ENCODE results near the gene ARHGAP10. TPM values are rescaled to one million over a fixed set of nuclear protein-coding genes. Genes with fewer than 3 reads are reported as not detected.

Gene ARHGAP10
- polyA plus RNA-seq, 1 donor, result 11.0 TPM

DNA sequence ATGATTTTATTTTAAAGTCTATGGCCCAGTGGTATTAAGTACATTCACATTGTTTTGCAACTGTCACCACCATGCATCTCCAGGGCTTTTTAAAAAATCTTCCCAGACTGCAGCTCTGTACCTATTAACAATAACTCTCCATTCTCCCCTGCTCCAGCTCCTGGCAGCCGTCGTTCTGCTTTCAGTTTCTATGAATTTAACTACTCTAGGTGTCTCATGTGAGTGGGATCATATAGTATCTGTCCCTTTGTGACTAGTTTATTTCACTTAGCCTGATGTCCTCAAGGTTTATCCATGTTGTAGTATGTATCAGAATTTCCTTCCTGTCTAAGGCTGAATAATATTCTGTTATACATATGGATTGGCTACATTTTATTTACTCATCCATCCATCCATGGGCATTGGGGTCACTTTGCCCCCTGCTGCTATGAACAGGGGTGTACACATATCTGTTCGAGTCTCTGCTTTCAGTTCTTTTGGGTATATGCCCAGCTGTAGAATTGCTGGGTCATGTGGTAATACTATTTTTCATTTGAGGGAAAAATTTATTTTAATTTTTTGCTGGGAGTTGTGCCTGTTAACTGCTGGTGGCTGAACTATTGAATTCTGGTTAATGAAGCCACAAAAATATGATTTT, 131.3 kb downstream of the ARHGAP10 start:
- DNase-seq, result no peak
- no CpG with 5 or more reads among the region's 3 CpGs for WGBS (ENCODE audit: insufficient coverage, low lambda C conversion rate)
- peaks cover 5% of the 10 kb centered on the region for H3K9me3 ChIP-seq (ENCODE audit: control insufficient read depth, low read depth, low read length)
- peaks cover 22% of the 10 kb centered on the region for H3K36me3 ChIP-seq (ENCODE audit: control insufficient read depth, insufficient read depth, low read length)
- H3K27me3 ChIP-seq (ENCODE audit: control insufficient read depth, insufficient read depth, low read length), result no peaks in the 10 kb centered on the region
- H3K27ac ChIP-seq (ENCODE audit: low read length), result no peak overlapping the region
- H3K4me1 ChIP-seq (ENCODE audit: control insufficient read depth, insufficient read depth, low read length), result no peaks in the 10 kb centered on the region
- H3K4me3 ChIP-seq (ENCODE audit: low read length), result no peak overlapping the region

DNA sequence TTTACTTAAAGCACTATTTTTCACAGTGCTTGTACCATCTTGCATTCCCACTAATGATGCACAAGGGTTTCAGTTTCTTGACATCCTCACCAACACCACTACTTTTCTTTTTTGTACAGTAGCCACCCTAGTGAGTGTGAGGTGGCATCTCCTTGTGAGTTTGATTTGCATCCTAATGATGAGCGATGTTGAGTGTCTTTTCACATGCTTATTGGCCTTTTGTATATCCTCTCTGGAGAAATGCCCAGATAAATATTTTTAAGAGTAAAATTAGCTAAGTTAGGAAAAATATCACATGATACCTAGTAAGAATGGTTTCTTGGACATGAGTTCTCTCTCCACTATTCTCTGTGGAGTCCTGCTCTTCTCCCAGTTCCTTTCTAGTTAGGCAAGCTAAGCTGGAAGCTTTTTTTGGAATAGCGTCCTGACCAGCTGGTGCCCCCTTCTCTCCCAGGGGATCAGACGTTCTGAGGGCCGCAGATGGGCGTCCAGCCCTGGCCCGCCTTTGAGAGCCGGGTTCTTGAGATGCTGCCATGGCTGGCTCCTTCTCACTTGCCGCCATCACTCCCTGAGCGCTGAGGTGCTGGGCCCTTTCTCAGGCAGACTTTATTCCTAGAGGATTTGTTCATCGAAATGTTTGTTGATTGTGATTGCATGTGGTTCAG, 132.1 kb downstream of the ARHGAP10 start:
- no peak for DNase-seq
- no CpG with 5 or more reads among the region's 10 CpGs for WGBS (ENCODE audit: insufficient coverage, low lambda C conversion rate)
- Histone ChIP-seq H3K4me1 (ENCODE audit: control insufficient read depth, insufficient read depth, low read length) (no peaks in the 10 kb centered on the region), H3K36me3 (ENCODE audit: control insufficient read depth, insufficient read depth, low read length) (peaks cover 21% of the 10 kb centered on the region), H3K9me3 (ENCODE audit: control insufficient read depth, low read depth, low read length) (peaks cover 5% of the 10 kb centered on the region), H3K4me3 (ENCODE audit: low read length) (no peak overlapping the region), H3K27ac (ENCODE audit: low read length) (no peak overlapping the region), H3K27me3 (ENCODE audit: control insufficient read depth, insufficient read depth, low read length) (no peaks in the 10 kb centered on the region)

DNA sequence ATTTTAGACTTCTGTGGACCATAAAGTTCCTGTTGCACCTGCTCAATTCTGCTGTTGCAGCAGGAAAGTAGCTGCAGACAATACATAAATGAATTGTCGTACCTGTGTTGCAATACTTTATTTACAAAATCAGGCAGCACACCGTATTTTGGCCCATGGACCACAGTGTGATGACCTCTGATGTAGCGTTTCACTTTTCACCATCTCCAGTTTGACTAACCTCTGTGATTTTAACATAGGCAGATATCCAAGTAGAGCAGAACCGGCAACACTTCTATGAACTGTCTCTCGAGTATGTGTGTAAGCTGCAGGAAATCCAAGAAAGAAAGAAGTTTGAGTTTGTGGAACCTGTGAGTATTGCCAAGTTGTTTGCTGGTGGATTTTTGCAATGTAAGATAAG, 132.7 kb downstream of the ARHGAP10 start:
- no peak overlapping the region for H3K27ac ChIP-seq (ENCODE audit: low read length)
- no peak for DNase-seq
- H3K27me3 ChIP-seq (ENCODE audit: control insufficient read depth, insufficient read depth, low read length), result no peaks in the 10 kb centered on the region
- H3K4me1 ChIP-seq (ENCODE audit: control insufficient read depth, insufficient read depth, low read length), result no peaks in the 10 kb centered on the region
- no peak overlapping the region for H3K4me3 ChIP-seq (ENCODE audit: low read length)
- 63% methylated on average over 4 of the region's 5 CpGs for WGBS (ENCODE audit: insufficient coverage, low lambda C conversion rate)
- peaks cover 5% of the 10 kb centered on the region for H3K9me3 ChIP-seq (ENCODE audit: control insufficient read depth, low read depth, low read length)
- peaks cover 21% of the 10 kb centered on the region for H3K36me3 ChIP-seq (ENCODE audit: control insufficient read depth, insufficient read depth, low read length)

DNA sequence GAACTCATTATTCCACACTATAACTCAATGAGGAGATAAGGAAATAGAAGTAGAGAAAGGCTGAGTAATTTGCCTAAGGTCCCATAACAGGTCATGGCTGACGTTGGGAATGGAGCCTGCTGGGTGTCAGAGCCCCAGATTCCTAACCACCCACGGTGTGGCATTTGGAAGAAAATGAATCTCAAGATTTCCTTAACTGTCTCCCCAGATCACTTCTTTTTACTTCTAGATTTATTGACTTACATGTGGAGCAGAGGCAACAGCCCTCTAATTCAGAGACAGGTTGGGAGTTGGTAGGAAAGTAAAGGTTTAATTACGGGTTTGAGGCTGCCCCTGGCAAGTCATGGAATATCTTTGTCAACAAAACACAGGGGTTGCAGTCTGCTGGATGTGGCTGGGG, 134.0 kb downstream of the ARHGAP10 start:
- no peak overlapping the region for H3K27ac ChIP-seq (ENCODE audit: low read length)
- H3K36me3 ChIP-seq (ENCODE audit: control insufficient read depth, insufficient read depth, low read length), result peaks cover 20% of the 10 kb centered on the region
- WGBS (ENCODE audit: insufficient coverage, low lambda C conversion rate), result no CpG with 5 or more reads among the region's 3 CpGs
- no peak overlapping the region for H3K4me3 ChIP-seq (ENCODE audit: low read length)
- no peak for DNase-seq
- no peaks in the 10 kb centered on the region for H3K4me1 ChIP-seq (ENCODE audit: control insufficient read depth, insufficient read depth, low read length)
- peaks cover 4% of the 10 kb centered on the region for H3K9me3 ChIP-seq (ENCODE audit: control insufficient read depth, low read depth, low read length)
- H3K27me3 ChIP-seq (ENCODE audit: control insufficient read depth, insufficient read depth, low read length), result no peaks in the 10 kb centered on the region

DNA sequence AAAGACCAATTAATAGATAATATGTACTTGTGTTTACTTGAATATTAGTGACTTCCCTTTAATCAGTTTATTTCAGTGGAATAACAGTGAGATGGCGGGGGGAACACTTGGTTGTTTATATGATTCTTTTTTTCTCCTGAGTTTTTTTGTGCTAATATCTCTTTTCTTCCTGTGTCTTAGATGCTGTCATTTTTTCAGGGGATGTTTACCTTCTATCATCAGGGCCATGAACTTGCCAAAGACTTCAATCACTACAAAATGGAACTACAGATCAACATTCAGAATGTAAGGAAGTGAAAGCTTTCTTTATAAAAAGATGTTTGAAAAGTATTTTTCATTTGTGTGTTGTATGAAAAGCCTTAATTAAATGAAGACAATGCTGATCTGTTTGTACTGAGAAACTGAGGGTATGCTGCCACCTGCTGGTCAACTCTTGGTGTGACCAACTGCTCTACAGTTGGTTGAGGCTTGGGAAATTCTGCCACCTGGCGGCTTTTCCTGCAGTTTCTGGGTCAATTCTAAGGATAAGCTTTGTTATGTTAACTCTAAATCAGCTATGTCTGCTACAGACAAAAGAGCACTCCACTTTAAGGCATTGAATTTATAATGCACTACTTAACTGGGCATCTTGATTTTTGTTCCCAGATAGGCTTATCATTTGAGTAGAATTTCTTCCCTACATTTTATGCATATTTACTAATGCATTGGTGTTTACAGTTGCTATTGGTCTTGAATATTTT, 134.8 kb downstream of the ARHGAP10 start:
- peak; percentile 60 to 87 for DNase-seq
- no peaks in the 10 kb centered on the region for H3K9me3 ChIP-seq (ENCODE audit: control insufficient read depth, low read depth, low read length)
- peaks cover 12% of the 10 kb centered on the region for H3K36me3 ChIP-seq (ENCODE audit: control insufficient read depth, insufficient read depth, low read length)
- H3K27me3 ChIP-seq (ENCODE audit: control insufficient read depth, insufficient read depth, low read length), result no peaks in the 10 kb centered on the region
- WGBS (ENCODE audit: insufficient coverage, low lambda C conversion rate), result 100% methylated on average over 1 of the region's 2 CpGs
- H3K4me3 ChIP-seq (ENCODE audit: low read length), result no peak overlapping the region
- H3K4me1 ChIP-seq (ENCODE audit: control insufficient read depth, insufficient read depth, low read length), result no peaks in the 10 kb centered on the region
- no peak overlapping the region for H3K27ac ChIP-seq (ENCODE audit: low read length)

DNA sequence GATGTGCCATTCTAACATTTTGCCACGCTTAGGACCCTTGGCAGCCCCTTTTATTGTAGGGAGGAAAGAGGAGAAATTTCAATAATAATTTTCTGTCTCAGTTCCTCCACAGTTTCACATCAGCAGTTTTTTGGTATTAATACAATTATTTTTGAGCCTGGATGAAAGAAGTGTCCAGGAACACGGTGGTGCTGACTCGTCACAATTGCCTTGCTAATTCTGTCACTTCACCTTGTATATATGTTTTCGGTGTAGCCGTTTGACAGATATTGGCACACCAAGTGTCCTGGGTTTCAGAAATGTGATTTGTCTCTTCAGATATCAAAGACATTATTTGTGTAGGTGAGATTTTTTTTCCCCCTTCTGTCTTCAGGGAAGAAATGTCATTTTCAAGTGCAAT, 142.2 kb downstream of the ARHGAP10 start:
- Histone ChIP-seq H3K27me3 (ENCODE audit: control insufficient read depth, insufficient read depth, low read length) (no peaks in the 10 kb centered on the region), H3K9me3 (ENCODE audit: control insufficient read depth, low read depth, low read length) (no peaks in the 10 kb centered on the region), H3K4me1 (ENCODE audit: control insufficient read depth, insufficient read depth, low read length) (no peaks in the 10 kb centered on the region), H3K36me3 (ENCODE audit: control insufficient read depth, insufficient read depth, low read length) (peaks cover 14% of the 10 kb centered on the region), H3K27ac (ENCODE audit: low read length) (no peak overlapping the region), H3K4me3 (ENCODE audit: low read length) (no peak overlapping the region)
- 100% methylated on average over 1 of the region's 5 CpGs for WGBS (ENCODE audit: insufficient coverage, low lambda C conversion rate)
- DNase-seq, result no peak

DNA sequence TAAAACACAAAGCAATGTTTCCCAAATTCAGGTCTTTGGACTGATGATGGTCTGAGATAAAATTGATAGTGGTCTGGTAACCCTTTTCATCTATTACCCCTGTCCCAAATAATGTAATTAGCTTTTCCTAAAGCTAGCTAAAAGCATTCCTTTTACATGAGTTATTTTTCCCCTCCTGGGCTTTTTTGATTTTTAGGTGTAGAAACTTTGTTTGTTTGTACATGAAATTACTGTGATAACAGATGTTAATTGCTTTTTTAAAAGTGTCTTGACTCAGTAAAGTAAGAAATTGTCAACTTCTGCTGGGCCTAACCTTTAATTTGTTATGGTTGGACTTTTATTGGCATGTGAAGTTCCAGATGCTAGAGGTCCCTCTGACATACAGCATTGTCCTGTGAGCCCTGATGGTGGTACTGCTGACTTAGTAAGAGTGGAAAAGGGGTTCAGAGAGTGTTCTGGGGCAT, 145.5 kb downstream of the ARHGAP10 start:
- H3K4me1 ChIP-seq (ENCODE audit: control insufficient read depth, insufficient read depth, low read length), result no peaks in the 10 kb centered on the region
- H3K27me3 ChIP-seq (ENCODE audit: control insufficient read depth, insufficient read depth, low read length), result no peaks in the 10 kb centered on the region
- H3K36me3 ChIP-seq (ENCODE audit: control insufficient read depth, insufficient read depth, low read length), result peaks cover 14% of the 10 kb centered on the region
- no peak overlapping the region for H3K27ac ChIP-seq (ENCODE audit: low read length)
- DNase-seq, result no peak
- no peak overlapping the region for H3K4me3 ChIP-seq (ENCODE audit: low read length)
- H3K9me3 ChIP-seq (ENCODE audit: control insufficient read depth, low read depth, low read length), result no peaks in the 10 kb centered on the region

DNA sequence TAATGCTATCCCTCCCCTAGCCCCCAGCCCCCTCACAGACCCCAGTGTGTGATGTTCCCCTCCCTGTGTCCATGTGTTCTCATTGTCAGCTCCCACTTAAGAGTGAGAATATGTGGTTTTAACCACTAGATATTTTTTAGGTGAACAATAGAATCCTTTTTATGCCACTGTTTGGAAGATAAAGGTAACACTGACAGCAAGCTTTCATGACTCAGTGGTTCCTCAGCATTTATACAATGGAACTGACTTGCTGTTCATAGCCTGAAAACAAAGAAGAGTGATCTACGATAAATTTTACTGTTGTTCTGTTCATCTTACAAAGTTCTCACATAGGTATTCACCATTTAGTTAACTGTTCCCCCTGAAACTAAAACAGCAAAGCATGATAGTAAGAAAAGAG, 147.8 kb downstream of the ARHGAP10 start:
- WGBS (ENCODE audit: insufficient coverage, low lambda C conversion rate), result no CpG with 5 or more reads among the region's 1 CpG
- H3K4me1 ChIP-seq (ENCODE audit: control insufficient read depth, insufficient read depth, low read length), result no peaks in the 10 kb centered on the region

DNA sequence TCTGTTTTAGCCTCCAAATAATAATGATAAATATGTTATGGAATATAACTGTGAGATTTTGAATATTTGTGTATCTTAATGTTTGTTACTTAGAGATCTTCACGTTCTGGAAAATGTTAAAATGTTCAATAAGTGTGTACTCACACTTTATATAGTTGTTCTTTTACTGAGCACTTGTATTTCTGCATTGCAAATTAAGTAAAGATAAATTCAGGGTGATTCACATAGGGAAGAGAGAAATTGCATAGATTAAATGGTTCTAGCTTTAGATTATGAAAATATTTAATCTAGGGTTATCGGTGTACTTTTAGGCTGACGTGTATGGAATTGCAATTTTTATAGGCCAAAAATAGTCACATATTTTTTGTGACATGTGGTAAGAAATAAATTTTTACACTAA, 148.6 kb downstream of the ARHGAP10 start:
- Histone ChIP-seq H3K9me3 (ENCODE audit: control insufficient read depth, low read depth, low read length) (peaks cover 5% of the 10 kb centered on the region), H3K27ac (ENCODE audit: low read length) (no peak overlapping the region), H3K36me3 (ENCODE audit: control insufficient read depth, insufficient read depth, low read length) (peaks cover 7% of the 10 kb centered on the region), H3K27me3 (ENCODE audit: control insufficient read depth, insufficient read depth, low read length) (no peaks in the 10 kb centered on the region), H3K4me3 (ENCODE audit: low read length) (no peak overlapping the region), H3K4me1 (ENCODE audit: control insufficient read depth, insufficient read depth, low read length) (no peaks in the 10 kb centered on the region)
- DNase-seq, result no peak
- WGBS (ENCODE audit: insufficient coverage, low lambda C conversion rate), result 100% methylated on average over 1 of the region's 3 CpGs

More for the DNA sequence above, 147.8 kb downstream of the ARHGAP10 start:
- no peak for DNase-seq
- H3K27me3 ChIP-seq (ENCODE audit: control insufficient read depth, insufficient read depth, low read length), result no peaks in the 10 kb centered on the region
- no peak overlapping the region for H3K4me3 ChIP-seq (ENCODE audit: low read length)
- peaks cover 12% of the 10 kb centered on the region for H3K36me3 ChIP-seq (ENCODE audit: control insufficient read depth, insufficient read depth, low read length)
- no peak overlapping the region for H3K27ac ChIP-seq (ENCODE audit: low read length)
- H3K9me3 ChIP-seq (ENCODE audit: control insufficient read depth, low read depth, low read length), result peaks cover under 1% of the 10 kb centered on the region

DNA sequence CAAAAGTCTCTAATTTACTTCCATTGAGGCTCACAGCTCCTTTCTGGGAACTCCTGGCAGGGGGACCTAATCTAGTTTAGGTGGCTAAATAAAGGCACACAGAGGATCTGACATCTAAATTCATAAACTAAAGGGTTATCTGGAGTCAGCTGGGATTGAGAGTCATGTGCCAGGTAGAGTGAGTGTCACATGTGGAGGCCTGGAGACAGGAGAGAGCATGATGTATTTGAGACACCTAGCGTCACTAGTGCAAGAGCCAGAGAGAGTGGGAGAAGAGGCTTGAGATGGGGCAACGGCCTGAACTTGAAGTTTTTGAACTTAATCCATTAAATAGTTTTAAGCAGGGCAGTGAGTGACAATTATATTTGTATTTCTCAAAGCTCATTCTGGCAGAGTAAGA, 152.6 kb downstream of the ARHGAP10 start:
- Histone ChIP-seq H3K36me3 (ENCODE audit: control insufficient read depth, insufficient read depth, low read length) (peaks cover 8% of the 10 kb centered on the region), H3K27me3 (ENCODE audit: control insufficient read depth, insufficient read depth, low read length) (no peaks in the 10 kb centered on the region), H3K9me3 (ENCODE audit: control insufficient read depth, low read depth, low read length) (peaks cover 5% of the 10 kb centered on the region), H3K4me1 (ENCODE audit: control insufficient read depth, insufficient read depth, low read length) (no peaks in the 10 kb centered on the region), H3K4me3 (ENCODE audit: low read length) (no peak overlapping the region), H3K27ac (ENCODE audit: low read length) (no peak overlapping the region)
- WGBS (ENCODE audit: insufficient coverage, low lambda C conversion rate), result 100% methylated on average over 1 of the region's 2 CpGs
- DNase-seq, result no peak

All from large intestine (tissue), 3 donors.